ENCODE measurements around the gene PPP1R16B.
A peak's percentile ranks its signal among the peaks of the same experiment; 100 is the strongest.

PPP1R16B gene

GRCh38 chr20:38902601-38903000 lies 97.1 kb downstream of the PPP1R16B start:
- no peak for DNase-seq

GRCh38 chr20:38903335-38903734 lies 97.8 kb downstream of the PPP1R16B start:
- no peak for DNase-seq

- DNase-seq = no peak
Measured at GRCh38 chr20:38905375-38905774, 99.9 kb downstream of the PPP1R16B start.

- no peak for DNase-seq
Measured at GRCh38 chr20:38907918-38908677, 102.6 kb downstream of the PPP1R16B start.

GRCh38 chr20:38915355-38915754 lies 109.9 kb downstream of the PPP1R16B start:
- no peak for DNase-seq

- DNase-seq = no peak
Measured at GRCh38 chr20:38917657-38918056, 112.2 kb downstream of the PPP1R16B start.

GRCh38 chr20:38918172-38918571 lies 112.7 kb downstream of the PPP1R16B start:
- no peak for DNase-seq

- no peak for DNase-seq
Measured at GRCh38 chr20:38919683-38920082, 114.2 kb downstream of the PPP1R16B start.

GRCh38 chr20:38920411-38920810 lies 114.9 kb downstream of the PPP1R16B start:
- no peak for DNase-seq

GRCh38 chr20:38920851-38921250 lies 115.4 kb downstream of the PPP1R16B start:
- DNase-seq = no peak

- DNase-seq = no peak
Measured at GRCh38 chr20:38924718-38925117, 119.2 kb downstream of the PPP1R16B start.

GRCh38 chr20:38926142-38926933 lies 120.8 kb downstream of the PPP1R16B start, which contains the start of gene FAM83D:
TSS of gene FAM83D (plus strand) at chr20:38926417. CDS start at chr20:38926443, 26 bp downstream.
- peak; percentile 98 for DNase-seq

GRCh38 chr20:38926934-38927616 lies 121.6 kb downstream of the PPP1R16B start:
- peak; percentile 25 for DNase-seq

- no peak for DNase-seq
Measured at GRCh38 chr20:38927902-38928578, 122.5 kb downstream of the PPP1R16B start.

GRCh38 chr20:38930242-38930569 lies 124.7 kb downstream of the PPP1R16B start:
- DNase-seq = no peak

- DNase-seq = no peak
Measured at GRCh38 chr20:38931984-38932383, 126.5 kb downstream of the PPP1R16B start.

GRCh38 chr20:38932457-38933120 lies 127.1 kb downstream of the PPP1R16B start:
- DNase-seq = peak; percentile 60

GRCh38 chr20:38934530-38934929 lies 129.0 kb downstream of the PPP1R16B start:
- no peak for DNase-seq

GRCh38 chr20:38935285-38935684 lies 129.8 kb downstream of the PPP1R16B start:
- no peak for DNase-seq

- DNase-seq = peak; percentile 8
Measured at GRCh38 chr20:38935967-38936407, 130.5 kb downstream of the PPP1R16B start.

GRCh38 chr20:38937000-38937399 lies 131.5 kb downstream of the PPP1R16B start:
- no peak for DNase-seq

- DNase-seq = no peak
Measured at GRCh38 chr20:38937978-38938473, 132.5 kb downstream of the PPP1R16B start.

All from fibroblast of upper back skin (primary cell).